Measurements from ENCODE around the gene SPG21.

Gene SPG21

GRCh38 chr15:64981812-64982431 is 7.8 kb downstream of the SPG21 start:
- DNase-seq (ENCODE audit: low read depth in 2 of 2), result no peak
- no peak overlapping the region for H3K4me3 ChIP-seq (replicated peaks in 1 of 2; ENCODE audit: low read depth in 2 of 2, low read length in 2 of 2)
- TF ChIP-seq CTCF (IDR thresholded peaks at IDR 0.05; ENCODE audit: low read depth, low read length), result no peak

- no peak overlapping the region for H3K4me3 ChIP-seq (replicated peaks in 1 of 2; ENCODE audit: low read depth in 2 of 2, low read length in 2 of 2)
- no peak for TF ChIP-seq CTCF (IDR thresholded peaks at IDR 0.05; ENCODE audit: low read depth, low read length)
- DNase-seq (ENCODE audit: low read depth in 2 of 2), result no peak
Observed at GRCh38 chr15:64979252-64979710, 10.4 kb downstream of the SPG21 start.

- DNase-seq (ENCODE audit: low read depth in 2 of 2), result no peak
- TF ChIP-seq CTCF (IDR thresholded peaks at IDR 0.05; ENCODE audit: low read depth, low read length), result no peak
- no peak overlapping the region for H3K4me3 ChIP-seq (replicated peaks in 1 of 2; ENCODE audit: low read depth in 2 of 2, low read length in 2 of 2)
Observed at GRCh38 chr15:64975390-64975789, 14.3 kb downstream of the SPG21 start.

GRCh38 chr15:64970698-64971097 is 19.0 kb downstream of the SPG21 start:
- TF ChIP-seq CTCF (IDR thresholded peaks at IDR 0.05; ENCODE audit: low read depth, low read length), result no peak
- no peak for DNase-seq (ENCODE audit: low read depth in 2 of 2)
- H3K4me3 ChIP-seq (replicated peaks in 1 of 2; ENCODE audit: low read depth in 2 of 2, low read length in 2 of 2), result no peak overlapping the region

- no peak overlapping the region for H3K4me3 ChIP-seq (replicated peaks in 1 of 2; ENCODE audit: low read depth in 2 of 2, low read length in 2 of 2)
- DNase-seq (ENCODE audit: low read depth in 2 of 2), result no peak
- no peak for TF ChIP-seq CTCF (IDR thresholded peaks at IDR 0.05; ENCODE audit: low read depth, low read length)
Observed at GRCh38 chr15:64969401-64969800, 20.3 kb downstream of the SPG21 start.

GRCh38 chr15:64961013-64961412 is 28.7 kb downstream of the SPG21 start:
- TF ChIP-seq CTCF (IDR thresholded peaks at IDR 0.05; ENCODE audit: low read depth, low read length), result no peak
- DNase-seq (ENCODE audit: low read depth in 2 of 2), result no peak
- H3K4me3 ChIP-seq (replicated peaks in 1 of 2; ENCODE audit: low read depth in 2 of 2, low read length in 2 of 2), result no peak overlapping the region

- DNase-seq (ENCODE audit: low read depth in 2 of 2), result no peak
Observed at GRCh38 chr15:64960153-64960552, 29.6 kb downstream of the SPG21 start.

More at GRCh38 chr15:64960153-64960552, 29.6 kb downstream of the SPG21 start:
- no peak for TF ChIP-seq CTCF (IDR thresholded peaks at IDR 0.05; ENCODE audit: low read depth, low read length)
- H3K4me3 ChIP-seq (replicated peaks in 1 of 2; ENCODE audit: low read depth in 2 of 2, low read length in 2 of 2), result no peak overlapping the region

Data from cardiac fibroblast (primary cell).